PC-9 (cell line): ENCODE measurements around the gene CALCOCO2.

ENCODE experiments used
- CTCF ChIP-seq: fragments of 200-600 bp; sonication (generic); conservative IDR thresholded peaks from 2 replicates; pipeline ENCODE4 v1.6.1; 2017; ENCODE audit warnings: mixed run types, antibody characterized with exemption, mild to moderate bottlenecking, moderate library complexity
- EZH2 ChIP-seq: fragments of 200-600 bp; sonication (generic); IDR thresholded peaks from 2 replicates; pipeline ENCODE4 v1.8.0; 2017; ENCODE audit warnings: antibody characterized with exemption, low read depth

GRCh38 chr17:48809182-48809581 is 21.7 kb upstream of the CALCOCO2 start:
- TF ChIP-seq EZH2 (no peak), CTCF (no peak)
